Panc1 (cell line): ENCODE measurements around the gene HPS5. TPM values are rescaled to one million over a fixed set of nuclear protein-coding genes. Genes with fewer than 3 reads are reported as not detected.

Experiments used
- ATAC-seq: fragments of 200-7000 bp; cut with Tn5 transposase; 2 replicates; pipeline ENCODE4 v1.9.1; 2020; ENCODE audit warnings: mild to moderate bottlenecking, moderate library complexity
- BruUV-seq: library from RNA; stranded (reverse); fragments of 400-500 nt; replicated peaks from 2 replicates; lab custom pipeline; 2021; lab: Mats Ljungman, UMichigan
- CTCF ChIA-PET: fragments of 300-600 bp; sonication (Branson Sonifier 250); formaldehyde crosslinking; loops from one replicate; lab custom pipeline; 2022; ENCODE audit warnings: antibody characterized with exemption; lab: Charles Lee
- POLR2A ChIA-PET: fragments of 300-600 bp; sonication (Branson Sonifier 250); formaldehyde crosslinking; loops from one replicate; lab custom pipeline; 2022; ENCODE audit warnings: antibody characterized with exemption; lab: Charles Lee
- DNase-seq: peaks from one replicate; pipeline ENCODE4 v3.0.0-alpha.2; 2010; ENCODE audit warnings: low read depth, low spot score
- H3K27ac ChIP-seq: 2 replicates; pipeline ENCODE4 v1.5.1; 2011; ENCODE audit warnings: mild to moderate bottlenecking, low read length, inconsistent platforms
- H3K27me3 ChIP-seq: fragments of 200-500 bp; sonication (Bioruptor generic); 2 replicates; pipeline ENCODE4 v1.6.0; 2014; ENCODE audit warnings: low read length, inconsistent platforms; ENCODE audit not compliant: control insufficient read depth, insufficient read depth
- H3K36me3 ChIP-seq: fragments of 200-500 bp; sonication (Bioruptor generic); 2 replicates; pipeline ENCODE4 v1.5.1; 2014; ENCODE audit warnings: inconsistent platforms, mild to moderate bottlenecking, low read length, moderate library complexity; ENCODE audit not compliant: control insufficient read depth, insufficient read depth
- H3K4me1 ChIP-seq: 2 replicates; pipeline ENCODE4 v1.5.1; 2011; ENCODE audit warnings: inconsistent platforms, mild to moderate bottlenecking, low read length, moderate library complexity; ENCODE audit not compliant: control insufficient read depth, insufficient read depth
- H3K4me3 ChIP-seq, 2 experiments: 2 replicates each; pipeline ENCODE4 v1.5.1; 2011 to 2012; ENCODE audit warnings: low read depth in 2 of 2, low read length in 2 of 2, mild to moderate bottlenecking in 2 of 2, inconsistent platforms in 1 of 2, moderate library complexity in 1 of 2
- H3K9me3 ChIP-seq: fragments of 200-500 bp; sonication (Bioruptor generic); 2 replicates; pipeline ENCODE4 v1.5.1; 2014; ENCODE audit warnings: low read depth, mild to moderate bottlenecking, inconsistent platforms, low read length, moderate library complexity; ENCODE audit not compliant: control insufficient read depth, insufficient read depth
- POLR2AphosphoS5 ChIP-seq: IDR thresholded peaks from 2 replicates; pipeline ENCODE4 v1.6.1; 2012; ENCODE audit warnings: mild to moderate bottlenecking, low read depth, low read length, moderate library complexity
- SIN3A ChIP-seq: IDR thresholded peaks from 2 replicates; pipeline ENCODE4 v1.6.1; 2012; ENCODE audit warnings: low read depth, mild to moderate bottlenecking, low read length, moderate library complexity, borderline replicate concordance; ENCODE audit not compliant: insufficient read depth
- TCF7L2 ChIP-seq: IDR thresholded peaks from 2 replicates; pipeline ENCODE4 v1.6.1; 2011; ENCODE audit warnings: mild to moderate bottlenecking, low read depth, low read length, inconsistent platforms
- in situ Hi-C: cut with HindIII; loops from 2 replicates; pipeline ENCODE4 v1.10.0; 2016; ENCODE audit warnings: low sequenced_read_pairs, low pct_unique_long_range_greater_than_20kb
- intact Hi-C: fragments of 100-400 bp; cut with micrococcal nuclease; formaldehyde crosslinking; loops from one replicate; pipeline ENCODE4 v1.10.0; 2022; ENCODE audit not compliant: unreplicated experiment
- total RNA-seq: library from RNA; stranded (reverse); gene quantifications from one replicate; pipeline ENCODE4 v1.2.1, GENCODE V29; 2021; ENCODE audit not compliant: unreplicated experiment
- TF ChIP-seq, protein P1 (sequence below): fragments of 450-650 bp; IDR thresholded peaks from 2 replicates; pipeline ENCODE4 v1.5.1; 2017; ENCODE audit warnings: mild to moderate bottlenecking
- TF ChIP-seq, protein P2 (sequence below), 2 experiments: IDR thresholded peaks; 2 replicates each; pipeline ENCODE4 v1.6.1; 2011 to 2012; ENCODE audit warnings: low read depth in 2 of 2, control low read depth in 1 of 2, low read length in 1 of 2, mild to moderate bottlenecking in 1 of 2, moderate library complexity in 1 of 2; ENCODE audit not compliant: insufficient read depth in 1 of 2

Gene HPS5
- total RNA-seq, 1 experiment from 2014 or later = 27.7 TPM

DNA sequence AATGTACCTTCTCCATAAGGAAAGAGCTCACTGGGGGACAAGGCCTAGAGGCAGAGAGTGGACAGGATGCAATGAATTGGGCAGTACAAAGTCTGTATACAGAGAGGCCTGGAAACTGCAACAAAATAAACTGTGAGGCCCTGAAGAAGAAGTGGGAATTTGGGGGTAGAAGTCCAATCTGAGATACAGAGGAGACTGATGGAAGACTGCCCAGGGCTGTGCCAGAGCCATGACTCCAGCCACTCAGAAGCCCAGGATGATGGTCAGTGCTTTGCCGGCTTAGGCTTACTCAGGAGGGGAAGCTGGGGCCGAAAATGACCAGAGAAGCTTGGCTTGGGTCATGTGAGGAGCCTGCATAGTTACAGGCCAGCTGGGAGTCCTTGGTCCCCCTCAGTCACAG lies 91.1 kb downstream of the HPS5 start:
- no peak overlapping the region for H3K4me3 ChIP-seq
- intact Hi-C loops (no loop called here), in situ Hi-C loops (no loop called here)
- H3K9me3 ChIP-seq = no peaks in the 10 kb centered on the region
- H3K4me1 ChIP-seq = no peaks in the 10 kb centered on the region
- H3K27ac ChIP-seq = no peak overlapping the region
- ATAC-seq = no peak
- BruUV-seq = no TSS peak
- CTCF ChIA-PET = no interaction called here
- H3K36me3 ChIP-seq = no peaks in the 10 kb centered on the region
- TF ChIP-seq, protein P1, sequence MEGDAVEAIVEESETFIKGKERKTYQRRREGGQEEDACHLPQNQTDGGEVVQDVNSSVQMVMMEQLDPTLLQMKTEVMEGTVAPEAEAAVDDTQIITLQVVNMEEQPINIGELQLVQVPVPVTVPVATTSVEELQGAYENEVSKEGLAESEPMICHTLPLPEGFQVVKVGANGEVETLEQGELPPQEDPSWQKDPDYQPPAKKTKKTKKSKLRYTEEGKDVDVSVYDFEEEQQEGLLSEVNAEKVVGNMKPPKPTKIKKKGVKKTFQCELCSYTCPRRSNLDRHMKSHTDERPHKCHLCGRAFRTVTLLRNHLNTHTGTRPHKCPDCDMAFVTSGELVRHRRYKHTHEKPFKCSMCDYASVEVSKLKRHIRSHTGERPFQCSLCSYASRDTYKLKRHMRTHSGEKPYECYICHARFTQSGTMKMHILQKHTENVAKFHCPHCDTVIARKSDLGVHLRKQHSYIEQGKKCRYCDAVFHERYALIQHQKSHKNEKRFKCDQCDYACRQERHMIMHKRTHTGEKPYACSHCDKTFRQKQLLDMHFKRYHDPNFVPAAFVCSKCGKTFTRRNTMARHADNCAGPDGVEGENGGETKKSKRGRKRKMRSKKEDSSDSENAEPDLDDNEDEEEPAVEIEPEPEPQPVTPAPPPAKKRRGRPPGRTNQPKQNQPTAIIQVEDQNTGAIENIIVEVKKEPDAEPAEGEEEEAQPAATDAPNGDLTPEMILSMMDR = no peak
- no peak for TF ChIP-seq SIN3A
- no peak for TF ChIP-seq POLR2AphosphoS5
- no peak for TF ChIP-seq TCF7L2
- TF ChIP-seq, protein P2, sequence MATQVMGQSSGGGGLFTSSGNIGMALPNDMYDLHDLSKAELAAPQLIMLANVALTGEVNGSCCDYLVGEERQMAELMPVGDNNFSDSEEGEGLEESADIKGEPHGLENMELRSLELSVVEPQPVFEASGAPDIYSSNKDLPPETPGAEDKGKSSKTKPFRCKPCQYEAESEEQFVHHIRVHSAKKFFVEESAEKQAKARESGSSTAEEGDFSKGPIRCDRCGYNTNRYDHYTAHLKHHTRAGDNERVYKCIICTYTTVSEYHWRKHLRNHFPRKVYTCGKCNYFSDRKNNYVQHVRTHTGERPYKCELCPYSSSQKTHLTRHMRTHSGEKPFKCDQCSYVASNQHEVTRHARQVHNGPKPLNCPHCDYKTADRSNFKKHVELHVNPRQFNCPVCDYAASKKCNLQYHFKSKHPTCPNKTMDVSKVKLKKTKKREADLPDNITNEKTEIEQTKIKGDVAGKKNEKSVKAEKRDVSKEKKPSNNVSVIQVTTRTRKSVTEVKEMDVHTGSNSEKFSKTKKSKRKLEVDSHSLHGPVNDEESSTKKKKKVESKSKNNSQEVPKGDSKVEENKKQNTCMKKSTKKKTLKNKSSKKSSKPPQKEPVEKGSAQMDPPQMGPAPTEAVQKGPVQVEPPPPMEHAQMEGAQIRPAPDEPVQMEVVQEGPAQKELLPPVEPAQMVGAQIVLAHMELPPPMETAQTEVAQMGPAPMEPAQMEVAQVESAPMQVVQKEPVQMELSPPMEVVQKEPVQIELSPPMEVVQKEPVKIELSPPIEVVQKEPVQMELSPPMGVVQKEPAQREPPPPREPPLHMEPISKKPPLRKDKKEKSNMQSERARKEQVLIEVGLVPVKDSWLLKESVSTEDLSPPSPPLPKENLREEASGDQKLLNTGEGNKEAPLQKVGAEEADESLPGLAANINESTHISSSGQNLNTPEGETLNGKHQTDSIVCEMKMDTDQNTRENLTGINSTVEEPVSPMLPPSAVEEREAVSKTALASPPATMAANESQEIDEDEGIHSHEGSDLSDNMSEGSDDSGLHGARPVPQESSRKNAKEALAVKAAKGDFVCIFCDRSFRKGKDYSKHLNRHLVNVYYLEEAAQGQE (IDR thresholded peaks at IDR 0.05; ENCODE audit: insufficient read depth in 1 of 2, low read depth in 2 of 2, low read length in 1 of 2) = no peak
- DNase-seq = no peak
- H3K27me3 ChIP-seq = peaks cover 5% of the 10 kb centered on the region; the same call in 1 of the 2 replicates
- POLR2A ChIA-PET = no interaction called here

DNA sequence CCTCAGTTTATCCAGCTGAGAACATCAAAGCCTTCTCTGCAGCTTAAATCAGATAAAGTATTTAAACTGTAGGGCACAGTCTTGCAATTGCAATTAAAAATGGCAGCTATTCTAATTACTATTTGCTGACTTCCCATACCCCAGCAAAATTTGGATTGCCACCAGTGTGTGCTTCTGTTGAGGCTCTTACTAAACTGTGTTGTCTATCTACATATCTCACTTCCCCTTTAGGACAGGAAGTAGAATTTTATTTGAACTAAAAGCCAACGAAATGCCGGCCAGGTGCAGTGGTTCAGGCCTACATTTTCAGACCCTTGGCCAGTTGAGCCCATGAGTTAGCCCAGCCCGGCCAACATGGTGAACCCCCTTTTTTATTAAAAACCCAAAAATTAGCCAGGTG lies 92.4 kb downstream of the HPS5 start:
- CTCF ChIA-PET = interaction anchor here (0.6 kb wide), 1 partner anchor 27 kb away, joined by 3 read pairs; no protein-coding TSS in a partner anchor

More for the DNA sequence above, 92.4 kb downstream of the HPS5 start:
- no peak for ATAC-seq
- Histone ChIP-seq H3K9me3 (no peaks in the 10 kb centered on the region), H3K36me3 (no peaks in the 10 kb centered on the region), H3K27me3 (peaks cover 1% of the 10 kb centered on the region; the same call in 1 of the 2 replicates), H3K4me3 (no peak overlapping the region), H3K4me1 (no peaks in the 10 kb centered on the region), H3K27ac (no peak overlapping the region)
- no TSS peak for BruUV-seq
- DNase-seq = no peak
- POLR2A ChIA-PET = interaction anchor here (0.6 kb wide), 1 partner anchor 30 kb away, joined by 4 read pairs; no protein-coding TSS in a partner anchor
- TF ChIP-seq, protein P1 = no peak
- TF ChIP-seq POLR2AphosphoS5 (no peak), SIN3A (no peak), TCF7L2 (no peak)
- TF ChIP-seq, protein P2 (IDR thresholded peaks at IDR 0.05; ENCODE audit: insufficient read depth in 1 of 2, low read depth in 2 of 2, low read length in 1 of 2) = no peak
- intact Hi-C loops = no loop called here
- in situ Hi-C loops = no loop called here
